IPS-18c (cell line): ENCODE data around the gene CA12.

ENCODE experiments used
- H3K4me3 ChIP-seq: 2 replicates; pipeline ENCODE4 v1.7.0; 2013; ENCODE audit warnings: low read depth, mild to moderate bottlenecking, low read length, moderate library complexity; ENCODE audit not compliant: insufficient read depth
- H3K9me3 ChIP-seq: one replicate; pipeline ENCODE4 v1.6.1; 2013; ENCODE audit warnings: mild to moderate bottlenecking, low read length, moderate library complexity; ENCODE audit not compliant: control insufficient read depth, insufficient read depth

The CA12 gene

GRCh38 chr15:63387748-63388493 is 6.3 kb upstream of the CA12 start:
- Histone ChIP-seq H3K9me3 (no peaks in the 10 kb centered on the region), H3K4me3 (no peak overlapping the region)

DNA sequence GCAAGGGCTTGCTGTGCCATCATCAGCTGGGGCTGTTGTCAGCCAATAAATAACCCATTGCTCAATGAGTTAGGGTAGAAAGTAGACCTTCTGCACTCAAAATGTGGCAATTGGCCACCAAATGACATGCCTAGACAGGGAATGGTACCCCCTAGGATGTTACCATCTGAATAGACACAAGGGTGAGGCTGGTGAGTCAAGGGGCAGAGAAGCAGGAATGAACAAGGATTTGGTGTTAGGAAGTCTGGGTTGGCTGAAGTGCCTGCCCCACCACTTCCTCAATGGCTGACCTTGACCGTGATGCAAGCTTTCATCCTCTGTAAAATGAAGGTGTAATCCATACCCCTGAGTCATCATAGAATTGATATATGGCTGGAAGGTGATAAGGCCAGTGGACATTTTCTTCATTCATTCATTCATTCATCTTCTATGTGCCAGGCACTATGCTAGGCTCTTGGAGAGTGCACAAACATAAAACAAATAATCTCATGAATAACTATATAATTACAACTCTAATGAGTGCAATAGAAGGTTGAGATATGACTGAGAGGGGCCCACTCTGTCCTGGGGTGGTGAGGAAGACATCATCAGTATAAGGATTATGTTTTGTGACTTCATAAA is 4.4 kb upstream of the CA12 start:
- H3K9me3 ChIP-seq: no peaks in the 10 kb centered on the region

DNA sequence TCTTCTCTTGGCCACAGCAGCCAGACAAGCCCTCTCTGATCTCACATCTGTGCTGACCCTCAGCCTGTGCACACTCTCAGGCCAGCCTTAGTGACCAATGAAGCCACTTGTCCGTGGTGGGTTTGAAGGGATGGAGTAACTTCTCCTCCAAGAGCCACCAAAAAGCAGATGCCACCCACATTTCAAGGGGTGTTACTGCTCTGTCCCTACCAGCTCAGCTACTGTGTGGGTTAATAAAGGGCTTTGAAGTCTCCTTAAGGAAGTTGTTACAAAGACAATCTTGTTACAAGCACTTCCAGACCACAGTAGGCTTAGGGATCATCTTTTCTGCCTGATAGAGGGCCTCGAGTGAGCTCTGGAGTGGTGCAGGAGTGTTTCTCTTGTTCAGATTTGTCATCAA is 3.3 kb upstream of the CA12 start:
- Histone ChIP-seq H3K9me3 (no peaks in the 10 kb centered on the region), H3K4me3 (no peak overlapping the region)

More for the DNA sequence above, 4.4 kb upstream of the CA12 start:
- no peak overlapping the region for H3K4me3 ChIP-seq

- Histone ChIP-seq H3K9me3 (no peaks in the 10 kb centered on the region), H3K4me3 (no peak overlapping the region; the same call in 1 of the 2 replicates)
Measured at GRCh38 chr15:63382966-63383710, 1.5 kb upstream of the CA12 start.

GRCh38 chr15:63380808-63381282 is 801 bp downstream of the CA12 start:
- H3K4me3 ChIP-seq: peak overlapping the region; percentile 48; the same call in 1 of the 2 replicates
- H3K9me3 ChIP-seq: no peaks in the 10 kb centered on the region

- H3K4me3 ChIP-seq: no peak overlapping the region
Measured at GRCh38 chr15:63380151-63380807, 1.4 kb downstream of the CA12 start.

GRCh38 chr15:63379492-63380150 is 2.0 kb downstream of the CA12 start:
- no peak overlapping the region for H3K4me3 ChIP-seq

More at GRCh38 chr15:63380151-63380807, 1.4 kb downstream of the CA12 start:
- no peaks in the 10 kb centered on the region for H3K9me3 ChIP-seq

DNA sequence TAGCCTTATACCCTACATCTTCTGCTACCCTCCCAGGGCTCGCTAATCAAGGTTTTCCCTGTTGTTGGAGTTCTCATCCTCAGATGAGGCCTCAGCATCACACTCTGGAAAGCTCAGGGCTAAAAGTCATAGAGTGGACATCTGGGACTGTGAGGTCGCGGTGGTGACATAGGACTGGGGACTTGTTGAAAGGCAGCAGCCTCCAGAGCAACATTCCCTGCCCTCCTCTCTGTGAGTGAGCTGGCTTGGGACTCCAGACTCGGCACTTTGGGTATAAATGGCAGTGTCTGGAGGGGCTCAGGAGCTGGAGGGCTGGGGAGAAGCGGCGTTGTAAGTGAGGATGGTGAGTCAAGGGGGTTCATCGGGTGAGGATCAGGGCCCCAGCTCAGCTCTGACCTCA is 2.7 kb downstream of the CA12 start:
- no peaks in the 10 kb centered on the region for H3K9me3 ChIP-seq
- H3K4me3 ChIP-seq: no peak overlapping the region

More at GRCh38 chr15:63379492-63380150, 2.0 kb downstream of the CA12 start:
- H3K9me3 ChIP-seq: no peaks in the 10 kb centered on the region

- Histone ChIP-seq H3K4me3 (no peak overlapping the region), H3K9me3 (no peaks in the 10 kb centered on the region)
Measured at GRCh38 chr15:63374686-63375520, 6.7 kb downstream of the CA12 start.

GRCh38 chr15:63373866-63374548 is 7.6 kb downstream of the CA12 start:
- H3K4me3 ChIP-seq: no peak overlapping the region

DNA sequence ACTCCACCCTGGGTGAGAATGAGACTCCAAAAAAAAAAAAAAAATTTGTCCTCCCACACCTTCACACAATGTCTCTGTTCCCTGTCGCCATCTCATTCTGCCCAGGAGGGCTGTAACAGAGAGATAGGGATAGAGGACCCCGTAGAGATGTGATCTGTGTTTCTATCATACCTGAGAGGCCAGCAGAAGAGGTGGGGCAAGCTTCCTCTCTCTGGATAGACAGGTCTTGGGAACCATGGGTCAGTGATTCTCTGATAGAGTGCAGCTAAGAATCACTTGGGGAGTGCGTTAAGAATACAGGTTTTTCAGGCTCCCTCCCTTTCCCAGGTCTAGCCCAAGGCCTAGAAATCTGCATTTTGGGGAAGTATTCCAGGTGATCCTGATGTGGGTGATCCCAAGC is 8.3 kb downstream of the CA12 start:
- H3K4me3 ChIP-seq: no peak overlapping the region
- no peaks in the 10 kb centered on the region for H3K9me3 ChIP-seq

More at GRCh38 chr15:63373866-63374548, 7.6 kb downstream of the CA12 start:
- H3K9me3 ChIP-seq: no peaks in the 10 kb centered on the region

GRCh38 chr15:63372753-63373152 is 8.9 kb downstream of the CA12 start:
- H3K4me3 ChIP-seq: no peak overlapping the region
- H3K9me3 ChIP-seq: no peaks in the 10 kb centered on the region

- no peak overlapping the region for H3K4me3 ChIP-seq
Measured at GRCh38 chr15:63372018-63372705, 9.5 kb downstream of the CA12 start.

DNA sequence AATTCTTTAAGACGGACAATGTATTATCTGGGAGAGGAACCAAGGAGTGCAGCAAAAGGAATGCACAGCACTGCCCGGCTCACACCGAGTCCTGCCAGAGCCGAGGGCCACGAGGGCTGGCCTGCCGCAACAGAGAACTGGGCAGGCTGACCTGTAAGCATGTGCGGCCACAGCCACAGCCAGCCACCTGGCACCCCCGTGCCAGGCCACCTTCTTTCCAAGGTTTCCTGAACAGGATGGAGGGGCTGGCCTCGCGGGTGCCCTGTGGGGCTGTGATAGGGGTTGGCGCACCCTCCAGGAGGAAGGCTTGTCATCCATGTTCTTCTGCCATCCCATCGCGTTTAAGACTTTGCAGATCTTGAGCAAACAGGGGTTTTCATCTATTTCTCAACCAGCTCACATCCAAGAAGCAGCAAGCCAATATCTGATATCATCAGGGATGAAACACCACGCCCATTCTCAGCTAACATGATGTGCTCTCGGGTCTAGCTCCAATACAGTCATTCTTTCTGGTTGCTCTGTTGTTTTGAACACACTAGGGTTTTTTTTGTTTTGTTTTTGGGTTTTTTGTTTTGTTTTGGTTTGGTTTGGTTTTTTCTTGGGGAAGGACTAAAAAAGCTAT is 10.2 kb downstream of the CA12 start:
- no peaks in the 10 kb centered on the region for H3K9me3 ChIP-seq
- no peak overlapping the region for H3K4me3 ChIP-seq

More at GRCh38 chr15:63372018-63372705, 9.5 kb downstream of the CA12 start:
- no peaks in the 10 kb centered on the region for H3K9me3 ChIP-seq

GRCh38 chr15:63370764-63371163 is 10.9 kb downstream of the CA12 start:
- H3K4me3 ChIP-seq: no peak overlapping the region

More at GRCh38 chr15:63370764-63371163, 10.9 kb downstream of the CA12 start:
- no peaks in the 10 kb centered on the region for H3K9me3 ChIP-seq
